Prostate gland (tissue), 2 donors: ENCODE results near the gene MSANTD1.

Experiments
- POLR2A ChIP-seq: fragments of 450-650 bp; IDR thresholded peaks from one replicate; pipeline ENCODE4 v1.6.1; 2016; ENCODE audit warnings: antibody characterized with exemption, mild to moderate bottlenecking
- POLR2AphosphoS5 ChIP-seq: sonication (generic); formaldehyde crosslinking; IDR thresholded peaks from one replicate; pipeline ENCODE4 v1.6.1; 2017; ENCODE audit warnings: antibody characterized with exemption
- TF ChIP-seq, protein P1 (sequence below), 4 experiments: fragments of 200-600 bp in 2 of 4; fragments of 450-650 bp in 2 of 4; sonication (generic) in 2 of 4; IDR thresholded peaks; 1 replicate in 3 of 4; 2 replicates in 1 of 4; pipeline ENCODE4 v1.5.1; 2016 to 2019; ENCODE audit warnings: antibody characterized with exemption in 4 of 4, mild to moderate bottlenecking in 2 of 4, moderate library complexity in 2 of 4

DNA sequence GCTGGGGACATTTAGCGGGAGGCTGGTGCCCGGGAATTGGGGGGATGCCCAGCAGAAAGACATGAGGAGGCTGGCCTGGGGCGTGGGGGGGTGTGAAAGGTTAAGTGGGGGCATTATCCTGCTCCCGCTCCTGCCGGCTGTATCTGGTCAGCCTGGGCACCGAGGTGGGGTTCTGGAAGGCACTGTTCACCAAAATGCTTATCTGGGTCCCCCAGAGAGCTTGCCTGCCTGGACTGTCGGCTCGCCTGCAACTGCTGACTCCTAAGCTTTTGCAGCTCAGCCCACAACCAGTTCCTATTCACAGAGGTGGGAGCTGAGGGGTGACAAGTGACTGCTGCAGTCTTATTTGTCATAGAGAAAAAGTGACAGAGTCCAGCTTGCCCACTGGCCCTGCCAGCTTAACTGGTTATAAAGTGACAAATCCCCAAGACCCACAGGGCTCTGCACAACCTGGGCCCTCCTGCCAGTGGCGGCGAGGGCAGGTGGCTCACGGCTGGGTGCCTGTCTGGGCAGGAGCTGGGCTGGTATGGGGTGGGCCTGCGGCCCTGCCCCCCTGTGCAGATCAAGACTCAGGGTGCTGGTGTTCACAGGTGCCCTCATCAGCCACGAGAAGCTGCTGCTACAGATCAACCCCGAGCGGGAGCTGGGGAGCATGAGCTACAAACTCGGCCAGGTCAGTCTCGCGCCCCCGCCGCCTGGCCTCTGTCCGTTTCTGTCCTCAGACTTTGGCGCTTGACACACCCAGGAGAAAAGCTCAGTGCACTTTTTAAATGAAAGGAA lies 23.7 kb upstream of the MSANTD1 start:
- TF ChIP-seq, protein P1, sequence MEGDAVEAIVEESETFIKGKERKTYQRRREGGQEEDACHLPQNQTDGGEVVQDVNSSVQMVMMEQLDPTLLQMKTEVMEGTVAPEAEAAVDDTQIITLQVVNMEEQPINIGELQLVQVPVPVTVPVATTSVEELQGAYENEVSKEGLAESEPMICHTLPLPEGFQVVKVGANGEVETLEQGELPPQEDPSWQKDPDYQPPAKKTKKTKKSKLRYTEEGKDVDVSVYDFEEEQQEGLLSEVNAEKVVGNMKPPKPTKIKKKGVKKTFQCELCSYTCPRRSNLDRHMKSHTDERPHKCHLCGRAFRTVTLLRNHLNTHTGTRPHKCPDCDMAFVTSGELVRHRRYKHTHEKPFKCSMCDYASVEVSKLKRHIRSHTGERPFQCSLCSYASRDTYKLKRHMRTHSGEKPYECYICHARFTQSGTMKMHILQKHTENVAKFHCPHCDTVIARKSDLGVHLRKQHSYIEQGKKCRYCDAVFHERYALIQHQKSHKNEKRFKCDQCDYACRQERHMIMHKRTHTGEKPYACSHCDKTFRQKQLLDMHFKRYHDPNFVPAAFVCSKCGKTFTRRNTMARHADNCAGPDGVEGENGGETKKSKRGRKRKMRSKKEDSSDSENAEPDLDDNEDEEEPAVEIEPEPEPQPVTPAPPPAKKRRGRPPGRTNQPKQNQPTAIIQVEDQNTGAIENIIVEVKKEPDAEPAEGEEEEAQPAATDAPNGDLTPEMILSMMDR (IDR thresholded peaks at IDR 0.05), result no peak
- TF ChIP-seq POLR2A (no peak), POLR2AphosphoS5 (no peak)
